LNCAP (cell line): Measurements from ENCODE around the gene PTPRN2.

Experiments
- CTCF ChIP-seq: fragments of 450-650 bp; IDR thresholded peaks from 2 replicates; pipeline ENCODE4 v1.5.1; 2017; ENCODE audit warnings: mild to moderate bottlenecking

The PTPRN2 gene

GRCh38 chr7:158316466-158317031 lies 271.1 kb downstream of the PTPRN2 start:
- no peak for TF ChIP-seq CTCF

- TF ChIP-seq CTCF: no peak
These were observed 271.7 kb downstream of the PTPRN2 start for GRCh38 chr7:158315881-158316280.

- TF ChIP-seq CTCF: no peak
These were observed 272.3 kb downstream of the PTPRN2 start for GRCh38 chr7:158315326-158315725.

- TF ChIP-seq CTCF: no peak
These were observed 273.2 kb downstream of the PTPRN2 start for GRCh38 chr7:158314394-158314793.

- no peak for TF ChIP-seq CTCF
These were observed 273.7 kb downstream of the PTPRN2 start for GRCh38 chr7:158313931-158314330.

- no peak for TF ChIP-seq CTCF
These were observed 274.8 kb downstream of the PTPRN2 start for GRCh38 chr7:158312789-158313188.

GRCh38 chr7:158311791-158312190 lies 275.8 kb downstream of the PTPRN2 start:
- TF ChIP-seq CTCF: no peak
